CD4-positive, alpha-beta T cell (primary cell): ENCODE results near the gene CCR7. TPM values are rescaled to one million over a fixed set of nuclear protein-coding genes. Genes with fewer than 3 reads are reported as not detected.

Experiments
- ATAC-seq: fragments of 200-7000 bp; cut with Tn5 transposase; one replicate; pipeline ENCODE4 v1.10.0; 2022; ENCODE audit warnings: mild to moderate bottlenecking; ENCODE audit not compliant: poor library complexity
- CTCF ChIA-PET: fragments of 350-600 bp; sonication (Branson Sonifier 250); formaldehyde crosslinking; loops from one replicate; lab custom pipeline; 2021; ENCODE audit warnings: antibody characterized with exemption, inconsistent platforms; lab: Charles Lee
- POLR2A ChIA-PET: fragments of 350-600 bp; sonication (Branson Sonifier 250); formaldehyde crosslinking; loops from one replicate; lab custom pipeline; 2021; ENCODE audit warnings: antibody characterized with exemption, inconsistent platforms; lab: Charles Lee
- DNase-seq, 14 experiments: peaks; one replicate each; pipeline ENCODE4 v3.0.0-alpha.2; 2013 to 2020; ENCODE audit warnings: mixed read lengths in 2 of 14
- H3K27ac ChIP-seq, 2 donors: one replicate each; pipeline versions ENCODE4 v1.5.1 to v1.7.0; 2013; ENCODE audit warnings: low read length in 2 of 2, low read depth in 1 of 2, mild to moderate bottlenecking in 1 of 2
- H3K27me3 ChIP-seq, 2 experiments: 1 replicate in 1 of 2; 2 replicates in 1 of 2; pipeline versions ENCODE4 v1.6.1 to v1.7.0; 2013; ENCODE audit warnings: low read length in 2 of 2, control low read depth in 1 of 2, mild to moderate bottlenecking in 1 of 2, moderate library complexity in 1 of 2; ENCODE audit not compliant: insufficient read depth in 2 of 2, control insufficient read depth in 1 of 2
- H3K36me3 ChIP-seq: one replicate; pipeline ENCODE4 v1.6.1; 2013; ENCODE audit warnings: low read length, control low read depth; ENCODE audit not compliant: insufficient read depth
- H3K4me1 ChIP-seq: one replicate; pipeline ENCODE4 v1.6.1; 2013; ENCODE audit warnings: low read length, control low read depth; ENCODE audit not compliant: insufficient read depth
- H3K4me3 ChIP-seq: one replicate; pipeline ENCODE4 v1.5.1; 2013; ENCODE audit warnings: mild to moderate bottlenecking, low read length, moderate library complexity
- H3K9me3 ChIP-seq, 2 experiments: 1 replicate in 1 of 2; 2 replicates in 1 of 2; pipeline versions ENCODE4 v1.6.1 to v1.7.0; 2013; ENCODE audit warnings: low read length in 2 of 2, mild to moderate bottlenecking in 2 of 2, control low read depth in 1 of 2, moderate library complexity in 1 of 2; ENCODE audit not compliant: control insufficient read depth in 1 of 2, insufficient read depth in 1 of 2
- H3K27ac Mint-ChIP-seq: one replicate; pipeline ENCODE4 v1.8.0; 2020; ENCODE audit warnings: mixed read lengths
- H3K27me3 Mint-ChIP-seq: one replicate; pipeline ENCODE4 v1.8.0; 2021; ENCODE audit warnings: mixed read lengths
- H3K36me3 Mint-ChIP-seq: one replicate; pipeline ENCODE4 v1.8.0; 2021; ENCODE audit warnings: low read depth, mixed read lengths
- H3K4me1 Mint-ChIP-seq: one replicate; pipeline ENCODE4 v1.8.0; 2021; ENCODE audit warnings: low read depth, mixed read lengths
- H3K4me3 Mint-ChIP-seq: one replicate; pipeline ENCODE4 v1.8.0; 2020; ENCODE audit warnings: mild to moderate bottlenecking, mixed read lengths
- H3K9me3 Mint-ChIP-seq: one replicate; pipeline ENCODE4 v1.8.0; 2020; ENCODE audit warnings: mixed read lengths
- CTCF ChIP-seq: fragments of 200-600 bp; IDR thresholded peaks from one replicate; pipeline ENCODE4 v1.8.0; 2022; ENCODE audit warnings: antibody characterized with exemption, mild to moderate bottlenecking
- intact Hi-C, 2 experiments: fragments of 100-400 bp; cut with DNase I in 1 of 2; cut with micrococcal nuclease in 1 of 2; formaldehyde crosslinking; loops; one replicate each; pipeline versions ENCODE4 v1.15.1 to v1.9.0; 2023 to 2025; cut with DNase I, micrococcal nuclease
- total RNA-seq, 174 experiments: library from RNA in 2 of 174; stranded (reverse) in 2 of 174; gene quantifications; one replicate each; pipeline ENCODE4 v1.2.3 and lab custom pipeline; 2021 to 2026

The CCR7 gene
- total RNA-seq, 2 experiments from 2014 or later: 170 to 180 TPM

- CTCF ChIA-PET: interaction anchor here (1.4 to 17.1 kb wide), 2 partner anchors 46 to 77 kb away, joined by 4 to 288 read pairs; partner anchors contain the start of gene CCR7
- no peaks in the 10 kb centered on the region for H3K36me3 Mint-ChIP-seq
- no peak for TF ChIP-seq CTCF
These were observed 45.1 kb upstream of the CCR7 start for GRCh38 chr17:40610359-40610758.

GRCh38 chr17:40608061-40608581, 42.8 kb upstream of the CCR7 start:
- peak in 7 of 14 experiments; percentile 37 to 92 (median 52) for DNase-seq
- H3K27me3 Mint-ChIP-seq: no peaks in the 10 kb centered on the region
- Histone ChIP-seq H3K4me1 (peaks cover 97% of the 10 kb centered on the region), H3K36me3 (no peaks in the 10 kb centered on the region), H3K4me3 (peak overlapping the region; percentile 17), H3K9me3 (no peaks in the 10 kb centered on the region), H3K27me3 (no peaks in the 10 kb centered on the region), H3K27ac (peak overlapping the region; percentile 97 to 99)
- CTCF ChIA-PET: interaction anchor here (1.0 to 17.1 kb wide), 3 partner anchors 12 to 75 kb away, joined by 3 to 288 read pairs (median 4); partner anchors contain the start of gene CCR7
- peak overlapping the region; percentile 98 for H3K27ac Mint-ChIP-seq
- intact Hi-C loops: loop anchor here (1.0 to 5.0 kb wide), 2 partner anchors 9 to 286 kb away; no protein-coding TSS in a partner anchor
- peaks cover 95% of the 10 kb centered on the region for H3K4me1 Mint-ChIP-seq
- H3K36me3 Mint-ChIP-seq: no peaks in the 10 kb centered on the region
- POLR2A ChIA-PET: interaction anchor here (0.6 to 29.4 kb wide), 8 partner anchors 10 to 1080 kb away, joined by 3 to 1290 read pairs (median 4); partner anchors contain the start of genes CCR7, EIF1 and SMARCE1
- H3K9me3 Mint-ChIP-seq: no peaks in the 10 kb centered on the region
- ATAC-seq: peak; percentile 55
- H3K4me3 Mint-ChIP-seq: peak overlapping the region; percentile 73
- no peak for TF ChIP-seq CTCF

More at GRCh38 chr17:40610359-40610758, 45.1 kb upstream of the CCR7 start:
- Mint-ChIP-seq H3K9me3 (no peaks in the 10 kb centered on the region), H3K27me3 (no peaks in the 10 kb centered on the region), H3K4me1 (peaks cover 97% of the 10 kb centered on the region), H3K27ac (peak overlapping the region; percentile 98), H3K4me3 (peak overlapping the region; percentile 21)
- Histone ChIP-seq H3K4me1 (peaks cover 97% of the 10 kb centered on the region), H3K27ac (peak overlapping the region; percentile 97 to 99), H3K9me3 (no peaks in the 10 kb centered on the region), H3K4me3 (no peak overlapping the region), H3K36me3 (no peaks in the 10 kb centered on the region), H3K27me3 (no peaks in the 10 kb centered on the region)
- ATAC-seq (no peak), DNase-seq (no peak)
- intact Hi-C loops: loop anchor here in 1 of 2 experiments (5.0 kb wide), 1 partner anchor 253 kb away; no protein-coding TSS in a partner anchor
- POLR2A ChIA-PET: interaction anchor here (1.2 to 29.4 kb wide), 2 partner anchors 21 to 47 kb away, joined by 3 to 1290 read pairs; partner anchors contain the start of gene CCR7

GRCh38 chr17:40607641-40608040, 42.4 kb upstream of the CCR7 start:
- no peaks in the 10 kb centered on the region for H3K27me3 Mint-ChIP-seq
- no peak for TF ChIP-seq CTCF
- ChIA-PET CTCF (interaction anchor here (1.0 to 17.1 kb wide), 4 partner anchors 8 to 74 kb away, joined by 3 to 288 read pairs (median 4); partner anchors contain the start of gene CCR7), POLR2A (interaction anchor here (0.7 to 29.4 kb wide), 10 partner anchors 10 to 1082 kb away, joined by 3 to 1290 read pairs (median 4); partner anchors contain the start of genes CCR7, EIF1 and SMARCE1)
- peak; percentile 44 for ATAC-seq
- H3K9me3 ChIP-seq: no peaks in the 10 kb centered on the region
- H3K4me1 Mint-ChIP-seq: peaks cover 95% of the 10 kb centered on the region
- no peaks in the 10 kb centered on the region for H3K36me3 Mint-ChIP-seq
- H3K27me3 ChIP-seq: no peaks in the 10 kb centered on the region
- H3K4me1 ChIP-seq: peaks cover 97% of the 10 kb centered on the region
- no peaks in the 10 kb centered on the region for H3K36me3 ChIP-seq
- H3K27ac Mint-ChIP-seq: peak overlapping the region; percentile 98
- DNase-seq: peak; percentile 58 to 84 (median 66)
- H3K27ac ChIP-seq: peak overlapping the region; percentile 97 to 99
- peak overlapping the region; percentile 73 for H3K4me3 Mint-ChIP-seq
- intact Hi-C loops: loop anchor here (1.0 to 5.0 kb wide), 2 partner anchors 8 to 285 kb away; no protein-coding TSS in a partner anchor
- H3K4me3 ChIP-seq: peak overlapping the region; percentile 17
- no peaks in the 10 kb centered on the region for H3K9me3 Mint-ChIP-seq
